Renal cortex interstitium (tissue), 11 donors: Measurements from ENCODE around the gene ZAP70. TPM values are rescaled to one million over a fixed set of nuclear protein-coding genes. Genes with fewer than 3 reads are reported as not detected.
A peak's percentile ranks its signal among the peaks of the same experiment; 100 is the strongest.

ENCODE experiments used
- DNase-seq, 11 donors: peaks; one replicate each; pipeline ENCODE4 v3.0.0-alpha.2; 2013; ENCODE audit warnings: low read depth in 9 of 11, low spot score in 4 of 11; ENCODE audit errors: extremely low read depth in 1 of 11
- polyA plus RNA-seq, 3 donors: library from polyadenylated mRNA; unstranded; fragments of 120-200 nt; gene quantifications; one replicate each; pipeline ENCODE4 v1.2.1, GENCODE V29; 2013; ENCODE audit not compliant: insufficient read length in 3 of 3

ZAP70 gene
- polyA plus RNA-seq, 3 donors, result 2.4 to 2.6 (median 2.5) TPM

- no peak for DNase-seq
These were observed 13.9 kb downstream of the ZAP70 start for GRCh38 chr2:97727296-97727695.

- DNase-seq, result no peak
These were observed 14.8 kb downstream of the ZAP70 start for GRCh38 chr2:97728091-97728731.

GRCh38 chr2:97730245-97730644, 16.9 kb downstream of the ZAP70 start:
- DNase-seq, result no peak

- no peak for DNase-seq
These were observed 18.1 kb downstream of the ZAP70 start for GRCh38 chr2:97731274-97732020.

- DNase-seq, result no peak
These were observed 19.3 kb downstream of the ZAP70 start for GRCh38 chr2:97732436-97733340.

GRCh38 chr2:97733341-97734035, 20.1 kb downstream of the ZAP70 start:
- no peak for DNase-seq

GRCh38 chr2:97734061-97735051, 21.0 kb downstream of the ZAP70 start:
- no peak for DNase-seq

GRCh38 chr2:97735161-97735561, 21.8 kb downstream of the ZAP70 start:
- DNase-seq, result no peak

- DNase-seq, result no peak
These were observed 22.8 kb downstream of the ZAP70 start for GRCh38 chr2:97736185-97736584.

- DNase-seq, result no peak
These were observed 23.4 kb downstream of the ZAP70 start for GRCh38 chr2:97736608-97737330.

- DNase-seq, result no peak
These were observed 24.2 kb downstream of the ZAP70 start for GRCh38 chr2:97737421-97738178.

GRCh38 chr2:97738179-97739019, 25.0 kb downstream of the ZAP70 start:
- DNase-seq, result no peak

- no peak for DNase-seq
These were observed 25.9 kb downstream of the ZAP70 start for GRCh38 chr2:97739020-97739892.

- no peak for DNase-seq
These were observed 26.5 kb downstream of the ZAP70 start for GRCh38 chr2:97739893-97740245.

GRCh38 chr2:97740590-97741182, 27.3 kb downstream of the ZAP70 start:
- DNase-seq, result peak in 1 of 11 donors; percentile 32
